Right lobe of liver (tissue), 6 donors: ENCODE results near the gene MSGN1. TPM values are rescaled to one million over a fixed set of nuclear protein-coding genes. Genes with fewer than 3 reads are reported as not detected.

Experiments used
- ATAC-seq, 4 donors: fragments of 200-7000 bp; cut with Tn5 transposase; one replicate each; pipeline ENCODE4 v1.9.1; 2020; ENCODE audit warnings: mild to moderate bottlenecking in 4 of 4, moderate library complexity in 4 of 4
- DNase-seq, 3 donors: peaks; one replicate each; pipeline ENCODE4 v3.0.0-alpha.2; 2020
- H3K27ac ChIP-seq, 3 donors: fragments of 200-600 bp; one replicate each; pipeline ENCODE4 v1.8.0; 2022
- H3K27me3 ChIP-seq, 2 donors: fragments of 200-600 bp; one replicate each; pipeline ENCODE4 v1.8.0; 2022
- H3K36me3 ChIP-seq, 4 donors: fragments of 200-600 bp; sonication (generic) in 1 of 4; one replicate each; pipeline versions ENCODE4 v1.5.1 to v1.8.0; 2017 to 2022; ENCODE audit warnings: control low read depth in 1 of 4
- H3K4me1 ChIP-seq, 4 donors: fragments of 200-600 bp; sonication (generic) in 1 of 4; one replicate each; pipeline versions ENCODE4 v1.5.1 to v1.8.0; 2017 to 2022; ENCODE audit warnings: control low read depth in 1 of 4
- H3K4me3 ChIP-seq, 3 donors: fragments of 200-600 bp; one replicate each; pipeline ENCODE4 v1.8.0; 2022
- H3K9me3 ChIP-seq, 4 donors: fragments of 200-600 bp; sonication (generic) in 1 of 4; one replicate each; pipeline versions ENCODE4 v1.5.1 to v1.8.0; 2017 to 2022; ENCODE audit warnings: control low read depth in 1 of 4
- CTCF ChIP-seq, 4 donors: fragments of 200-600 bp in 3 of 4; fragments of 450-650 bp in 1 of 4; IDR thresholded peaks; one replicate each; pipeline versions ENCODE4 v1.5.1 to v1.8.0; 2016 to 2022; ENCODE audit warnings: antibody characterized with exemption in 4 of 4, mild to moderate bottlenecking in 2 of 4
- POLR2A ChIP-seq: fragments of 450-650 bp; IDR thresholded peaks from one replicate; pipeline ENCODE4 v1.6.1; 2017; ENCODE audit warnings: antibody characterized with exemption, mild to moderate bottlenecking
- WGBS: methylation state at CpG from one replicate; pipeline ENCODE4 v1.1.6; 2018; ENCODE audit warnings: low coverage, low lambda C conversion rate; ENCODE audit not compliant: insufficient coverage; ENCODE audit errors: missing lambda C conversion rate; 5-methylcytosine and 5-hydroxymethylcytosine counted together
- intact Hi-C, 2 donors: fragments of 100-400 bp; cut with DNase I; formaldehyde crosslinking; loops; one replicate each; pipeline versions ENCODE4 v1.11.2 to v1.14.1; 2022
- total RNA-seq, 6 experiments: library from RNA; depleted of rRNA in 2 of 6; stranded (reverse); fragments of >200 nt in 2 of 6; fragmentation: NEBNext Ultra II Directional in 3 of 6; extraction: Animal tissue kit (Norgen Biotek cat#: 25700) in 3 of 6; gene quantifications; one replicate each; pipeline versions ENCODE4 v1.1.0 to v1.2.4, GENCODE V29; 2016 to 2023
- donor health status: DM: no; HTN: yes; CAD: no.
- donor health status: DM: no; HTN: no; CAD: no.
- donor health status: DM: no; HTN: no; CAD: no.
- donor health status: DM: no; HTN: yes; CAD: no.
- donor health status: DM: no; HTN: yes; CAD: no.

Gene MSGN1
- total RNA-seq, 6 experiments from 2014 or later, result not detected

- Histone ChIP-seq H3K9me3 (no peaks in the 10 kb centered on the region), H3K4me3 (no peak overlapping the region), H3K27ac (no peak overlapping the region), H3K4me1 (no peaks in the 10 kb centered on the region), H3K27me3 (no peaks in the 10 kb centered on the region), H3K36me3 (peaks cover 0 to 9% (median 0%) of the 10 kb centered on the region in 4 donors)
- intact Hi-C loops, result no loop called here
- ATAC-seq, result no peak
- WGBS, result 88% methylated on average over 1 of the region's 1 CpG
- TF ChIP-seq POLR2A (no peak), CTCF (IDR thresholded peaks at IDR 0.05) (no peak)
- DNase-seq, result no peak
Observed at GRCh38 chr2:17780546-17780945, 35.7 kb upstream of the MSGN1 start.

GRCh38 chr2:17781482-17781881, 34.8 kb upstream of the MSGN1 start:
- DNase-seq, result no peak
- H3K4me1 ChIP-seq, result no peaks in the 10 kb centered on the region
- TF ChIP-seq CTCF (IDR thresholded peaks at IDR 0.05), result no peak
- TF ChIP-seq POLR2A, result no peak
- no peaks in the 10 kb centered on the region for H3K9me3 ChIP-seq
- intact Hi-C loops, result no loop called here
- H3K36me3 ChIP-seq, result peaks cover 0 to 9% (median 0%) of the 10 kb centered on the region in 4 donors
- H3K4me3 ChIP-seq, result no peak overlapping the region
- no CpG with 5 or more reads among the region's 1 CpG for WGBS
- no peak overlapping the region for H3K27ac ChIP-seq
- H3K27me3 ChIP-seq, result no peaks in the 10 kb centered on the region
- no peak for ATAC-seq

GRCh38 chr2:17786727-17787126, 29.5 kb upstream of the MSGN1 start:
- DNase-seq (no peak), ATAC-seq (no peak)
- WGBS, result 63% methylated on average over 1 of the region's 3 CpGs
- H3K36me3 ChIP-seq, result no peaks in the 10 kb centered on the region
- intact Hi-C loops, result no loop called here
- TF ChIP-seq CTCF (IDR thresholded peaks at IDR 0.05) (no peak), POLR2A (no peak)
- H3K4me1 ChIP-seq, result no peaks in the 10 kb centered on the region
- H3K9me3 ChIP-seq, result no peaks in the 10 kb centered on the region
- no peaks in the 10 kb centered on the region for H3K27me3 ChIP-seq
- H3K27ac ChIP-seq, result no peak overlapping the region
- H3K4me3 ChIP-seq, result no peak overlapping the region

- no peaks in the 10 kb centered on the region for H3K4me1 ChIP-seq
- no peaks in the 10 kb centered on the region for H3K36me3 ChIP-seq
- 60% methylated on average over 4 of the region's 4 CpGs for WGBS
- ATAC-seq (no peak), DNase-seq (no peak)
- no peak for TF ChIP-seq POLR2A
- no peak for TF ChIP-seq CTCF (IDR thresholded peaks at IDR 0.05)
- intact Hi-C loops, result no loop called here
- H3K27ac ChIP-seq, result no peak overlapping the region
- no peaks in the 10 kb centered on the region for H3K9me3 ChIP-seq
- no peak overlapping the region for H3K4me3 ChIP-seq
- no peaks in the 10 kb centered on the region for H3K27me3 ChIP-seq
Observed at GRCh38 chr2:17788773-17789172, 27.5 kb upstream of the MSGN1 start.

- no peak for ATAC-seq
- H3K36me3 ChIP-seq, result no peaks in the 10 kb centered on the region
- no peak for DNase-seq
- WGBS, result 33% methylated on average over 1 of the region's 1 CpG
- no peaks in the 10 kb centered on the region for H3K9me3 ChIP-seq
- H3K4me3 ChIP-seq, result no peak overlapping the region
- H3K27ac ChIP-seq, result no peak overlapping the region
- intact Hi-C loops, result no loop called here
- no peak for TF ChIP-seq CTCF (IDR thresholded peaks at IDR 0.05)
- no peak for TF ChIP-seq POLR2A
- H3K4me1 ChIP-seq, result no peaks in the 10 kb centered on the region
- no peaks in the 10 kb centered on the region for H3K27me3 ChIP-seq
Observed at GRCh38 chr2:17790536-17790935, 25.7 kb upstream of the MSGN1 start.
